Astrocyte (in vitro differentiated cells and primary cell): Measurements from ENCODE around the gene SBDS. TPM values are rescaled to one million over a fixed set of nuclear protein-coding genes. Genes with fewer than 3 reads are reported as not detected.
A peak's percentile ranks its signal among the peaks of the same experiment; 100 is the strongest.
"Not testable (repeated sequence)": the region's sequence is repeated elsewhere in the genome, so short reads cannot be mapped to it uniquely, and the experiment has no call there.

ENCODE experiments used
- DNase-seq: peaks from one replicate; pipeline ENCODE4 v3.0.0-alpha.2; 2010; ENCODE audit warnings: low read depth
- FAIRE-seq: peaks from 2 replicates; lab custom pipeline; 2011; peaks lifted over from hg19 to GRCh38; lab: Jason Lieb, UNC
- H2AFZ ChIP-seq: 2 replicates; pipeline ENCODE4 v1.6.0; 2012; ENCODE audit warnings: low read depth, low read length, inconsistent platforms
- H3K27ac ChIP-seq: 2 replicates; pipeline ENCODE4 v1.5.1; 2011; ENCODE audit warnings: low read depth, low read length, inconsistent platforms
- H3K27me3 ChIP-seq: 2 replicates; pipeline ENCODE4 v1.6.0; 2011; ENCODE audit warnings: low read length, inconsistent platforms; ENCODE audit not compliant: insufficient read depth
- H3K36me3 ChIP-seq: 2 replicates; pipeline ENCODE4 v1.5.1; 2011; ENCODE audit warnings: low read length, inconsistent platforms; ENCODE audit not compliant: insufficient read depth
- H3K4me1 ChIP-seq: 2 replicates; pipeline ENCODE4 v1.5.1; 2011; ENCODE audit warnings: low read length, inconsistent platforms; ENCODE audit not compliant: insufficient read depth
- H3K4me2 ChIP-seq: 2 replicates; pipeline ENCODE4 v1.6.0; 2012; ENCODE audit warnings: low read length, inconsistent platforms
- H3K4me3 ChIP-seq: 2 replicates; pipeline ENCODE4 v1.5.1; 2011; ENCODE audit warnings: low read depth, mild to moderate bottlenecking, low read length, inconsistent platforms; ENCODE audit not compliant: insufficient read depth
- H3K79me2 ChIP-seq: 2 replicates; pipeline ENCODE4 v1.6.0; 2012; ENCODE audit warnings: mild to moderate bottlenecking, low read length, inconsistent platforms; ENCODE audit not compliant: insufficient read depth
- H3K9ac ChIP-seq: 2 replicates; pipeline ENCODE4 v1.6.0; 2012; ENCODE audit warnings: mild to moderate bottlenecking, low read length, inconsistent platforms
- H3K9me3 ChIP-seq: 2 replicates; pipeline ENCODE4 v1.5.1; 2012; ENCODE audit warnings: low read depth, mild to moderate bottlenecking, low read length, inconsistent platforms; ENCODE audit not compliant: insufficient read depth
- H4K20me1 ChIP-seq: 2 replicates; pipeline ENCODE4 v1.6.0; 2012; ENCODE audit warnings: low read length, inconsistent platforms; ENCODE audit not compliant: insufficient read depth
- H3K27ac Mint-ChIP-seq: one replicate; pipeline ENCODE4 v1.8.0; 2021; ENCODE audit warnings: mild to moderate bottlenecking, mixed read lengths; ENCODE audit not compliant: unreplicated experiment
- H3K27me3 Mint-ChIP-seq: one replicate; pipeline ENCODE4 v1.8.0; 2021; ENCODE audit warnings: low read depth, mixed read lengths; ENCODE audit not compliant: unreplicated experiment
- H3K36me3 Mint-ChIP-seq: one replicate; pipeline ENCODE4 v1.8.0; 2021; ENCODE audit warnings: low read depth, mixed read lengths; ENCODE audit not compliant: unreplicated experiment
- H3K4me1 Mint-ChIP-seq: one replicate; pipeline ENCODE4 v1.8.0; 2021; ENCODE audit warnings: low read depth, mixed read lengths; ENCODE audit not compliant: unreplicated experiment
- H3K4me3 Mint-ChIP-seq: one replicate; pipeline ENCODE4 v1.8.0; 2021; ENCODE audit warnings: mild to moderate bottlenecking, moderate library complexity, mixed read lengths; ENCODE audit not compliant: unreplicated experiment
- H3K9me3 Mint-ChIP-seq: one replicate; pipeline ENCODE4 v1.8.0; 2021; ENCODE audit warnings: mild to moderate bottlenecking, mixed read lengths; ENCODE audit not compliant: unreplicated experiment
- total RNA-seq: library from RNA; stranded (reverse); gene quantifications from 2 replicates; pipeline ENCODE4 v1.2.1, GENCODE V29; 2021

The SBDS gene
- total RNA-seq, 1 donor from 2014 or later, result 165 TPM

DNA sequence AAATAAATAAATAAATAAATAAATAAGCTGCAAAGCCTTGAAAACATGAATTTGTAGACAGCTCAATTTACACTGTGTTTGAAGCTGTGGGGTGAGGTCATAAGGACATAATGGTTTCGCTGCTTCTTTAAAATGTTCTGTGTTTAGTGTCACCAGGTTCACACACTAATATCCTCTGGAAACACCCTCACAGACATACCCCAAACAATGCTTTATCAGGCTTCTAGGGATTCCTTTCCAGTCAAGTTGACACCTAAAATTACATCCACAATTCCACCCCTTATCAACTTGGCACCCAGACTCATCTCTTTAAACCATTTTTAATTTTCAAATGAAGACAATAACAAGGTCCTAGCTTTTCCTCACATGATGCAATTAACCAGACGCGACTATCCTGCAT, 5.8 kb downstream of the SBDS start:
- not testable (repeated sequence) for DNase-seq, H3K4me2 ChIP-seq, H3K4me1 ChIP-seq, H3K27ac Mint-ChIP-seq, H3K27me3 ChIP-seq, H3K4me3 ChIP-seq, H3K4me3 Mint-ChIP-seq, H3K9ac ChIP-seq, H3K27me3 Mint-ChIP-seq, H3K36me3 Mint-ChIP-seq, H3K9me3 Mint-ChIP-seq, H3K4me1 Mint-ChIP-seq, H2AFZ ChIP-seq, H3K9me3 ChIP-seq, H4K20me1 ChIP-seq, H3K27ac ChIP-seq
- H3K79me2 ChIP-seq, result peaks cover 22% of the 10 kb centered on the region
- peak; percentile 37 for FAIRE-seq
- H3K36me3 ChIP-seq, result peaks cover 29% of the 10 kb centered on the region

- H3K27ac ChIP-seq, H3K27me3 Mint-ChIP-seq, H3K4me3 ChIP-seq, H3K4me1 Mint-ChIP-seq, FAIRE-seq, H3K9me3 ChIP-seq, H3K4me1 ChIP-seq, H2AFZ ChIP-seq, H3K27ac Mint-ChIP-seq, H4K20me1 ChIP-seq, H3K4me2 ChIP-seq, H3K4me3 Mint-ChIP-seq, H3K27me3 ChIP-seq, H3K36me3 ChIP-seq, H3K79me2 ChIP-seq, DNase-seq, H3K9ac ChIP-seq: not testable (repeated sequence)
- Mint-ChIP-seq H3K9me3 (peaks cover 13% of the 10 kb centered on the region), H3K36me3 (peaks cover 13% of the 10 kb centered on the region)
These were observed 15.1 kb downstream of the SBDS start for GRCh38 chr7:66980336-66980735.

- Mint-ChIP-seq H3K36me3 (peaks cover 16% of the 10 kb centered on the region), H3K9me3 (peaks cover 15% of the 10 kb centered on the region)
- not testable (repeated sequence) for H3K27ac ChIP-seq, H3K9ac ChIP-seq, DNase-seq, H3K27ac Mint-ChIP-seq, H3K4me1 Mint-ChIP-seq, H3K27me3 ChIP-seq, H3K4me2 ChIP-seq, H3K9me3 ChIP-seq, H2AFZ ChIP-seq, H3K4me1 ChIP-seq, H4K20me1 ChIP-seq, H3K36me3 ChIP-seq, H3K27me3 Mint-ChIP-seq, H3K79me2 ChIP-seq, FAIRE-seq, H3K4me3 Mint-ChIP-seq, H3K4me3 ChIP-seq
These were observed 16.4 kb downstream of the SBDS start for GRCh38 chr7:66979013-66979412.

DNA sequence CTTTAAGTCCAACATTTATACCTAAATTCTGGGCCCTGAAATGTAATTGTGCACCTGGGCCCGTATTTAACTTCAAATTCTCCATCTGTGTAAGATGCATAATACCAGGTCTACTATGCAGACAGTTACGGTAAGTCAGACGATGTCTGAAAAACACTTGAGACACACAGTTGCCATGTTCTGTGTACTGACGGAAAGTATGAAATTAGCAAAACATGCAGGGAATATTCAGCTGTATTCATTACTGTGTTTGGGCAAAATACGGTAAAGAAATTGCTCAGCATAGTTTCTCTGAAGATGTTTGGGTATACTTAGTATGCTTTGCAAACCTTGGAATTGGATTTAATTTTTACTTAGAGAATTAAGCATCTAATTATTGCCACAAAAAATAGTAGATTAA, 17.1 kb downstream of the SBDS start:
- not testable (repeated sequence) for H3K4me3 Mint-ChIP-seq, H3K9me3 ChIP-seq, H3K4me2 ChIP-seq, H3K4me1 Mint-ChIP-seq, FAIRE-seq, H3K4me1 ChIP-seq, H3K9ac ChIP-seq, H4K20me1 ChIP-seq, H3K4me3 ChIP-seq, DNase-seq, H3K27me3 Mint-ChIP-seq, H3K27me3 ChIP-seq, H3K79me2 ChIP-seq, H3K36me3 ChIP-seq, H2AFZ ChIP-seq, H3K27ac Mint-ChIP-seq, H3K27ac ChIP-seq
- peaks cover 17% of the 10 kb centered on the region for H3K36me3 Mint-ChIP-seq
- peaks cover 15% of the 10 kb centered on the region for H3K9me3 Mint-ChIP-seq
